H1 (cell line): Measurements from ENCODE around the gene CCL17.

ENCODE experiments used
- EP300 ChIP-seq, 2 experiments: IDR thresholded peaks; 1 replicate in 1 of 2; 2 replicates in 1 of 2; pipeline ENCODE4 v1.6.1; 2011 to 2012; ENCODE audit warnings: low read depth in 2 of 2, low read length in 2 of 2, mild to moderate bottlenecking in 2 of 2, borderline replicate concordance in 1 of 2, inconsistent platforms in 1 of 2, moderate library complexity in 1 of 2
- EZH2 ChIP-seq: fragments of 200-600 bp; sonication (generic); IDR thresholded peaks from 2 replicates; pipeline ENCODE4 v1.7.1; 2012; ENCODE audit warnings: low read depth, mild to moderate bottlenecking, moderate library complexity, low read length, inconsistent platforms; ENCODE audit not compliant: severe bottlenecking
- RFX5 ChIP-seq: IDR thresholded peaks from 2 replicates; pipeline ENCODE4 v1.6.1; 2011; ENCODE audit warnings: low read depth, low read length, improper control_type of control experiment, borderline replicate concordance
- TAF1 ChIP-seq: IDR thresholded peaks from 2 replicates; pipeline ENCODE4 v1.6.1; 2011; ENCODE audit warnings: mild to moderate bottlenecking, low read depth, low read length
- TF ChIP-seq, protein P1 (sequence below), 3 experiments: IDR thresholded peaks; 1 replicate in 2 of 3; 2 replicates in 1 of 3; pipeline versions ENCODE4 v1.5.1 to v1.6.1; 2011; ENCODE audit warnings: low read length in 3 of 3, mild to moderate bottlenecking in 3 of 3, inconsistent platforms in 2 of 3, low read depth in 1 of 3, moderate library complexity in 1 of 3; ENCODE audit not compliant: insufficient read depth in 1 of 3; ENCODE audit errors: control extremely low read depth in 1 of 3

DNA sequence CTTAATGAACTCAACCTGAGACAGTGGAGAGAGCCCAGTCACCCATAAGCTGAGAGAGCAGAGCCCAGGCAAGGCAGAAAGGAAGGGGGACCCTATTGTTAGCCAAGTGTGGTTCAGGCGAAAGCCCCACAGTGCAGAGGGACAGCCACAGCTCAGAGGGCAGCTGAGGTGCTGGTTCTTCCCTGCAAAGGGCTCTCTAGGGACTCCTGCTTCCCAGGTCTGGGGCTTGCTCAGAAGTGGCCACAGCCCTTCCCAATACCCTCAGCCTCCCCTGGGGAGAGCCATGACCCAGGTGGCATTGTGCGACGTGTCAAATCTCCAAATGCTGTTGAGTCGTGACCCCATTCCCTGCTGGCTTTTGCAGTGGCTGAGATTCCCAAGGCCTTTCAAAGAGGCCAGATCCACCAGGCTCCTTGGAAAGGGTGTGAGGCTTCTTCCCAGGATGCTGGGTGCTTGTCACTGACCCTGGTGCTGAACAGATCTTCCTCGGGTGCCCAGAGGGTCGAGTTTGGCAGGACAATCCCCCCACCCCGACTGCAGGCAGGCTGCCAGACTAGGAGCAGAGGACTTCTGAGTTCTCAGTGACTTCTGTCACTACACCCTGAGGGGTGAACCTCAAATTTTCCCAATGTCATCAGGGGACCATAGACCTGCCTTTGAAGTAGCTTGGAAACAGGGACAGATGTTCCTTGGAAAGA, 2.5 kb upstream of the CCL17 start:
- TF ChIP-seq RFX5: no peak
- no peak for TF ChIP-seq EZH2
- TF ChIP-seq, protein P1, sequence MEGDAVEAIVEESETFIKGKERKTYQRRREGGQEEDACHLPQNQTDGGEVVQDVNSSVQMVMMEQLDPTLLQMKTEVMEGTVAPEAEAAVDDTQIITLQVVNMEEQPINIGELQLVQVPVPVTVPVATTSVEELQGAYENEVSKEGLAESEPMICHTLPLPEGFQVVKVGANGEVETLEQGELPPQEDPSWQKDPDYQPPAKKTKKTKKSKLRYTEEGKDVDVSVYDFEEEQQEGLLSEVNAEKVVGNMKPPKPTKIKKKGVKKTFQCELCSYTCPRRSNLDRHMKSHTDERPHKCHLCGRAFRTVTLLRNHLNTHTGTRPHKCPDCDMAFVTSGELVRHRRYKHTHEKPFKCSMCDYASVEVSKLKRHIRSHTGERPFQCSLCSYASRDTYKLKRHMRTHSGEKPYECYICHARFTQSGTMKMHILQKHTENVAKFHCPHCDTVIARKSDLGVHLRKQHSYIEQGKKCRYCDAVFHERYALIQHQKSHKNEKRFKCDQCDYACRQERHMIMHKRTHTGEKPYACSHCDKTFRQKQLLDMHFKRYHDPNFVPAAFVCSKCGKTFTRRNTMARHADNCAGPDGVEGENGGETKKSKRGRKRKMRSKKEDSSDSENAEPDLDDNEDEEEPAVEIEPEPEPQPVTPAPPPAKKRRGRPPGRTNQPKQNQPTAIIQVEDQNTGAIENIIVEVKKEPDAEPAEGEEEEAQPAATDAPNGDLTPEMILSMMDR (IDR thresholded peaks at IDR 0.05; ENCODE audit: control extremely low read depth in 1 of 3, insufficient read depth in 1 of 3, low read depth in 1 of 3, low read length in 3 of 3): no peak
- TF ChIP-seq TAF1: no peak
- no peak for TF ChIP-seq EP300 (IDR thresholded peaks at IDR 0.05; ENCODE audit: borderline replicate concordance in 1 of 2, low read depth in 2 of 2, low read length in 2 of 2)
